ENCODE measurements around the gene TMEM212.

GRCh38 chr3:171832989-171833388, 10.2 kb upstream of the TMEM212 start:
- TF ChIP-seq POLR2A (IDR thresholded peaks at IDR 0.05) (no peak), CTCF (IDR thresholded peaks at IDR 0.05) (no peak), EP300 (IDR thresholded peaks at IDR 0.05) (no peak), POLR2AphosphoS5 (IDR thresholded peaks at IDR 0.05) (no peak)
